ENCODE results near the gene BEST4. TPM values are rescaled to one million over a fixed set of nuclear protein-coding genes. Genes with fewer than 3 reads are reported as not detected.

BEST4 gene
- total and polyA plus RNA-seq, 2 of the 13 experiments (the other 11 are each of a cell fraction or from before 2014, with no cell fraction given) = 0.77 to 1.4 TPM

- no peak for TF ChIP-seq E2F2 (CRISPR knock-in tag; IDR thresholded peaks at IDR 0.05; ENCODE audit: borderline replicate concordance)
- TF ChIP-seq CSRNP1 (CRISPR knock-in tag; IDR thresholded peaks at IDR 0.05) = no peak
- TF ChIP-seq IRX3 (CRISPR knock-in tag; IDR thresholded peaks at IDR 0.05; ENCODE audit: borderline replicate concordance, low read depth) = no peak
- TF ChIP-seq MEIS1 (CRISPR knock-in tag; IDR thresholded peaks at IDR 0.05; ENCODE audit: borderline replicate concordance) = 0 out of 2 replicates have a peak, but pooled peaks have one; percentile 15
- TF ChIP-seq HNRNPL (IDR thresholded peaks at IDR 0.05; ENCODE audit: low read depth, low read length) = peak; percentile 67
- TF ChIP-seq SMARCE1 (IDR thresholded peaks at IDR 0.05; ENCODE audit: borderline replicate concordance) = no peak
Measured at GRCh38 chr1:44785029-44785380, 3.0 kb downstream of the BEST4 start (continued).

GRCh38 chr1:44784094-44785028, 3.6 kb downstream of the BEST4 start:
- H3K9ac ChIP-seq (ENCODE audit: insufficient read depth, low read depth, low read length) = peak overlapping the region; percentile 83
- H3K27me3 ChIP-seq (ENCODE audit: control insufficient read depth in 1 of 2, insufficient read depth in 2 of 2, low read length in 2 of 2) = peaks cover 3 to 13% of the 10 kb centered on the region in 2 experiments; a peak in 2 of 5 replicates
- in situ Hi-C loops (cut with HindIII; ENCODE audit: extremely low pct_ligation_motif_present, low pct_unique_long_range_greater_than_20kb) (no loop called here), intact Hi-C loops (cut with micrococcal nuclease; ENCODE audit: unreplicated experiment) (loop anchor here (5.0 kb wide), 2 partner anchors 33 to 52 kb away; partner anchors contain the start of gene RNU5D-1)
- CTCF ChIA-PET (ENCODE audit: low intra/inter-chr PET ratio, low total read pairs) = interaction anchor here (0.8 kb wide), 1 partner anchor 53 kb away, joined by 3 read pairs; the partner anchor contains the start of gene RNU5D-1
- peak; percentile 63 for FAIRE-seq
- peak; percentile 59 for DNase-seq (ENCODE audit: low spot score)
- peaks cover 53% of the 10 kb centered on the region for H3K4me1 ChIP-seq (ENCODE audit: insufficient read depth, low read length)
- under 1% methylated on average over 22 of the region's 71 CpGs for WGBS (ENCODE audit: low lambda C conversion rate)
- H3K4me3 ChIP-seq (replicated peaks in 1 of 3; ENCODE audit: insufficient read depth in 1 of 3, low read depth in 2 of 3, low read length in 3 of 3) = peak overlapping the region; percentile 54 to 79 (median 61)
- peaks cover 4% of the 10 kb centered on the region; the same call in 1 of the 2 replicates for H4K20me1 ChIP-seq (ENCODE audit: insufficient read depth, low read length)
- no peaks in the 10 kb centered on the region for H3K9me3 ChIP-seq (ENCODE audit: low read length)
- H3K4me2 ChIP-seq (ENCODE audit: low read depth, low read length) = peak overlapping the region; percentile 76
- H3K36me3 ChIP-seq (replicated peaks in 1 of 2; ENCODE audit: control insufficient read depth in 1 of 2, insufficient read depth in 2 of 2, low read length in 2 of 2) = no peaks in the 10 kb centered on the region
- no peak overlapping the region for H2AFZ ChIP-seq (ENCODE audit: low read length)
- BruUV-seq (replicated peaks) = no TSS peak
- H3K79me2 ChIP-seq (ENCODE audit: insufficient read depth, low read length) = no peaks in the 10 kb centered on the region
- peak overlapping the region; percentile 71 for H3K27ac ChIP-seq (ENCODE audit: extremely low read length, insufficient read depth, low read length)
- ATAC-seq = peak; percentile 69
- POLR2A ChIA-PET = interaction anchor here (0.6 to 3.6 kb wide), 15 partner anchors 9 to 519 kb away, joined by 3 to 47 read pairs (median 5); partner anchors contain the start of genes BTBD19, DYNLT4, EIF2B3 and PLK3
- peak; percentile 39; the same call in 1 of the 2 replicates for TF ChIP-seq ZNF766 (CRISPR knock-in tag; IDR thresholded peaks at IDR 0.05; ENCODE audit: borderline replicate concordance)
- 0 out of 2 replicates have a peak, but pooled peaks have one; percentile 48 for TF ChIP-seq BATF2 (CRISPR knock-in tag; IDR thresholded peaks at IDR 0.05)
- 0 out of 2 replicates have a peak, but pooled peaks have one; percentile 58 for TF ChIP-seq ZNF383 (CRISPR knock-in tag; IDR thresholded peaks at IDR 0.05; ENCODE audit: borderline replicate concordance)
- TF ChIP-seq SPEN (CRISPR knock-in tag; IDR thresholded peaks at IDR 0.05; ENCODE audit: low read depth) = 0 out of 2 replicates have a peak, but pooled peaks have one; percentile 67
- TF ChIP-seq PHF8 (CRISPR knock-in tag; IDR thresholded peaks at IDR 0.05) = peak; percentile 84
- TF ChIP-seq SOX5 (CRISPR knock-in tag; IDR thresholded peaks at IDR 0.05; ENCODE audit: borderline replicate concordance) = no peak; the same call in 1 of the 2 replicates
- TF ChIP-seq ZNF24 (IDR thresholded peaks at IDR 0.05) = no peak
- no peak for TF ChIP-seq SP5 (CRISPR knock-in tag; IDR thresholded peaks at IDR 0.05; ENCODE audit: borderline replicate concordance, low read depth)
- TF ChIP-seq NR2F6 (IDR thresholded peaks at IDR 0.05) = no peak
- peak; percentile 34; the same call in 1 of the 2 replicates for TF ChIP-seq NR2F6 (CRISPR knock-in tag; IDR thresholded peaks at IDR 0.05)
- TF ChIP-seq, protein P1, sequence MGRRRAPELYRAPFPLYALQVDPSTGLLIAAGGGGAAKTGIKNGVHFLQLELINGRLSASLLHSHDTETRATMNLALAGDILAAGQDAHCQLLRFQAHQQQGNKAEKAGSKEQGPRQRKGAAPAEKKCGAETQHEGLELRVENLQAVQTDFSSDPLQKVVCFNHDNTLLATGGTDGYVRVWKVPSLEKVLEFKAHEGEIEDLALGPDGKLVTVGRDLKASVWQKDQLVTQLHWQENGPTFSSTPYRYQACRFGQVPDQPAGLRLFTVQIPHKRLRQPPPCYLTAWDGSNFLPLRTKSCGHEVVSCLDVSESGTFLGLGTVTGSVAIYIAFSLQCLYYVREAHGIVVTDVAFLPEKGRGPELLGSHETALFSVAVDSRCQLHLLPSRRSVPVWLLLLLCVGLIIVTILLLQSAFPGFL (CRISPR knock-in tag; IDR thresholded peaks at IDR 0.05) = no peak
- TF ChIP-seq RFXANK (CRISPR knock-in tag; IDR thresholded peaks at IDR 0.05) = no peak

Measured in HepG2 (cell line).